Suprapubic skin (tissue), 3 donors: Measurements from ENCODE around the gene UTRN.

Experiments used
- POLR2A ChIP-seq, 2 donors: fragments of 450-650 bp; IDR thresholded peaks; one replicate each; pipeline ENCODE4 v1.6.1; 2017; ENCODE audit warnings: antibody characterized with exemption in 2 of 2, mild to moderate bottlenecking in 2 of 2, moderate library complexity in 2 of 2
- TF ChIP-seq, protein P1 (sequence below), 2 donors: fragments of 200-600 bp in 1 of 2; fragments of 450-650 bp in 1 of 2; sonication (generic) in 1 of 2; IDR thresholded peaks; one replicate each; pipeline ENCODE4 v1.5.1; 2016 to 2019; ENCODE audit warnings: antibody characterized with exemption in 2 of 2, mild to moderate bottlenecking in 1 of 2, moderate library complexity in 1 of 2

DNA sequence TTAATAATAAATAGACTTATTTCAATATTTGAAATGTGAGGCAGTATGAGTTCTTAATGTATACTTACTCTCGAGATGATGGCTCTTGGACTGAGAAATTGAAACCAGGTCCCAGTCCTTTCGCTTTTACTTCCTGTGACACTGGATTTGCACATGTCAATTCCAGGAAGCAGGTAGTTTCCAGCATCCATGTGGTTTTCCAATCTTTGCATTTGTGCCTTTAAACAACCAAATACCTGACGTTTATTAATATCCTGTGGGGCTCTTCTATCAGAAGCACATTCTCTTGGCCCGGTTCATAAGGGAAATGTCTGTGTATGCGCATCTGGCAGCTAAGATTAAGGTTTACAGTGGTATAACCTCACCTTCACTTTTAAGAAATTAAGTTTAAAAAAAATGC, 13.1 kb downstream of the UTRN start:
- no peak for TF ChIP-seq POLR2A (IDR thresholded peaks at IDR 0.05)
- TF ChIP-seq, protein P1, sequence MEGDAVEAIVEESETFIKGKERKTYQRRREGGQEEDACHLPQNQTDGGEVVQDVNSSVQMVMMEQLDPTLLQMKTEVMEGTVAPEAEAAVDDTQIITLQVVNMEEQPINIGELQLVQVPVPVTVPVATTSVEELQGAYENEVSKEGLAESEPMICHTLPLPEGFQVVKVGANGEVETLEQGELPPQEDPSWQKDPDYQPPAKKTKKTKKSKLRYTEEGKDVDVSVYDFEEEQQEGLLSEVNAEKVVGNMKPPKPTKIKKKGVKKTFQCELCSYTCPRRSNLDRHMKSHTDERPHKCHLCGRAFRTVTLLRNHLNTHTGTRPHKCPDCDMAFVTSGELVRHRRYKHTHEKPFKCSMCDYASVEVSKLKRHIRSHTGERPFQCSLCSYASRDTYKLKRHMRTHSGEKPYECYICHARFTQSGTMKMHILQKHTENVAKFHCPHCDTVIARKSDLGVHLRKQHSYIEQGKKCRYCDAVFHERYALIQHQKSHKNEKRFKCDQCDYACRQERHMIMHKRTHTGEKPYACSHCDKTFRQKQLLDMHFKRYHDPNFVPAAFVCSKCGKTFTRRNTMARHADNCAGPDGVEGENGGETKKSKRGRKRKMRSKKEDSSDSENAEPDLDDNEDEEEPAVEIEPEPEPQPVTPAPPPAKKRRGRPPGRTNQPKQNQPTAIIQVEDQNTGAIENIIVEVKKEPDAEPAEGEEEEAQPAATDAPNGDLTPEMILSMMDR (IDR thresholded peaks at IDR 0.05) = no peak
